Body of pancreas (tissue), 4 donors: Measurements from ENCODE around the gene ZNF180.

Source experiments
- CTCF ChIP-seq, 7 experiments: fragments of 450-650 bp in 4 of 7; fragments of 200-600 bp in 3 of 7; sonication (generic) in 3 of 7; IDR thresholded peaks; one replicate each; pipeline ENCODE4 v1.5.1; 2016 to 2019; ENCODE audit warnings: antibody characterized with exemption in 7 of 7
- POLR2A ChIP-seq, 3 donors: fragments of 450-650 bp; IDR thresholded peaks; one replicate each; pipeline ENCODE4 v1.6.1; 2016; ENCODE audit warnings: antibody characterized with exemption in 3 of 3, mild to moderate bottlenecking in 2 of 3

GRCh38 chr19:44499559-44499958 lies 763 bp downstream of the ZNF180 start:
- no peak for TF ChIP-seq POLR2A (IDR thresholded peaks at IDR 0.05)
- TF ChIP-seq CTCF (IDR thresholded peaks at IDR 0.05) = no peak
